NCI-H128 (cell line): ENCODE measurements around the gene BMP7.
"Not testable (repeated sequence)": the region's sequence is repeated elsewhere in the genome, so short reads cannot be mapped to it uniquely, and the experiment has no call there.

Source experiments
- DNase-seq: peaks from one replicate; lab custom pipeline; 2025; ENCODE audit not compliant: unreplicated experiment; lab: John Stamatoyannopoulos, UW

The BMP7 gene

GRCh38 chr20:57173986-57174385 is 92.5 kb downstream of the BMP7 start:
- no peak for DNase-seq

GRCh38 chr20:57173041-57173440 is 93.4 kb downstream of the BMP7 start:
- DNase-seq, result no peak

- no peak for DNase-seq
Observed at GRCh38 chr20:57170343-57170742, 96.1 kb downstream of the BMP7 start.

GRCh38 chr20:57169162-57169561 is 97.3 kb downstream of the BMP7 start:
- DNase-seq, result no peak

GRCh38 chr20:57167971-57168701 is 98.3 kb downstream of the BMP7 start:
- DNase-seq, result no peak

- DNase-seq, result no peak
Observed at GRCh38 chr20:57167292-57167655, 99.2 kb downstream of the BMP7 start.

- DNase-seq, result no peak
Observed at GRCh38 chr20:57166568-57167291, 99.7 kb downstream of the BMP7 start.

- DNase-seq, result no peak
Observed at GRCh38 chr20:57165427-57166004, 100.9 kb downstream of the BMP7 start.

GRCh38 chr20:57164872-57165271 is 101.6 kb downstream of the BMP7 start:
- DNase-seq, result no peak

- no peak for DNase-seq
Observed at GRCh38 chr20:57163041-57163440, 103.4 kb downstream of the BMP7 start.

GRCh38 chr20:57162362-57162652 is 104.1 kb downstream of the BMP7 start:
- no peak for DNase-seq

- DNase-seq, result no peak
Observed at GRCh38 chr20:57161478-57162361, 104.7 kb downstream of the BMP7 start.

GRCh38 chr20:57160985-57161384 is 105.5 kb downstream of the BMP7 start:
- no peak for DNase-seq

- DNase-seq, result no peak
Observed at GRCh38 chr20:57159945-57160610, 106.4 kb downstream of the BMP7 start.

- no peak for DNase-seq
Observed at GRCh38 chr20:57159193-57159851, 107.1 kb downstream of the BMP7 start.

GRCh38 chr20:57158474-57158873 is 108.0 kb downstream of the BMP7 start:
- no peak for DNase-seq

- not testable (repeated sequence) for DNase-seq
Observed at GRCh38 chr20:57157787-57158186, 108.7 kb downstream of the BMP7 start.

- no peak for DNase-seq
Observed at GRCh38 chr20:57157106-57157691, 109.2 kb downstream of the BMP7 start.

GRCh38 chr20:57156011-57156729 is 110.3 kb downstream of the BMP7 start:
- DNase-seq, result no peak
